NCI-H524 (cell line): Measurements from ENCODE around the gene DPEP1.
"Not testable (repeated sequence)": the region's sequence is repeated elsewhere in the genome, so short reads cannot be mapped to it uniquely, and the experiment has no call there.

Experiments
- DNase-seq, 2 experiments: peaks; one replicate each; lab custom pipeline; 2025; lab: John Stamatoyannopoulos, UW

The DPEP1 gene

DNA sequence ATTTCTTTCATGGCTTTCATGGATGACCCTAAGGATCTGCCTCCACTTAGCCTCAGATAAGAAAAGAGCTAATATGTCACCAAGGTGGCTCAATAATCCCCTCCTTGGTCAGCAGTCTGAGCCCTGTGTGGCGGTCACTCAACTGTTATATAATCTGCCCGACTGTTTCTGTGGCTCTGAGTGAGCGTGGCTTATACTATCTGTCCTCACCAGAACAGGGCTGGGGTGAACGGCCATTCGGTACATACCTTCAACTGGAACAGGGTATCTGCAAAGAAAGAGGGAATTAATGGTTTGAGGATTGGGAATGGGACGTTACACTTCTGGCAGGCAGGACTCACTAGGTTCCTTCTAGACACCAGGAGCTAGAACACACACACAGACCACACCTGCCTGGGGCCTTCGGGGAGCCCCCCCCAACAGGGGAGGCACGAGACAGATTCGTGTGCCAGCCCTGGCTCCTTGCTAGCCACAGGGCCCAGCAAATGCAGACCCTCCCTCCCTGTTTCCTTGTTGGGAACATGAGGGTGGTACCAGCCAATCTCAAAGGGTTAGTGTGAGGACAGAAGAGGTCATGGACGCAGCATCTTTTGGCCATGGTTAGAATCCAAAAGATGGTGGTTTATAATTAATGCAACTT, 40.3 kb downstream of the DPEP1 start:
- DNase-seq: no peak

DNA sequence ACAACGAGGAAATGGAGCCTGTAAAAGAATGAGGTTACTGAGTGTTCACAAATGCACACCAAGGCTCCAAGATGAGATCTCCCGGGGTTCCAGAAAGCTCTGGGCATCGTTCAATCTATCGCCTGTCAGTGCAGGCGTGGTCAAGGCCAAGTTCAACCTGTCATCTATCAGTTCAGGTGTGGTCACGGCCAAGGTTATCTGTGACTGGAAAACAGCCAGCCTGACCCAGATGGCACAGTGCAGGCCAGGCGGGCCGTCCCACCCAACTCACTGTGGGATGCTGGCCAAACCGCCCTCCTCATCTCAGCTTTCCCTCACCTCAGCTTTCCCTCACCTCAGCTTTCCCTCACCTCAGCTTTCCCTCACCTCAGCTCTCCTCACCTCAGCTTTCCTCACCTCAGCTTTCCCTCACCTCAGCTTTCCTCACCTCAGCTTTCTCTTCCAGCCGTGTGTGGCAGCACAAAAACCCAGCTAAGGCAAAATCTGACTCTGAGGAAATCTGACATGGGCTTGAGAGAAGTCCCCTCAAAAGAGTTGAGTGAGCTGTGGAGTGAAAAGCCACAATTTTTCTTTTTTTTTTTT, 41.7 kb downstream of the DPEP1 start:
- DNase-seq: no peak

DNA sequence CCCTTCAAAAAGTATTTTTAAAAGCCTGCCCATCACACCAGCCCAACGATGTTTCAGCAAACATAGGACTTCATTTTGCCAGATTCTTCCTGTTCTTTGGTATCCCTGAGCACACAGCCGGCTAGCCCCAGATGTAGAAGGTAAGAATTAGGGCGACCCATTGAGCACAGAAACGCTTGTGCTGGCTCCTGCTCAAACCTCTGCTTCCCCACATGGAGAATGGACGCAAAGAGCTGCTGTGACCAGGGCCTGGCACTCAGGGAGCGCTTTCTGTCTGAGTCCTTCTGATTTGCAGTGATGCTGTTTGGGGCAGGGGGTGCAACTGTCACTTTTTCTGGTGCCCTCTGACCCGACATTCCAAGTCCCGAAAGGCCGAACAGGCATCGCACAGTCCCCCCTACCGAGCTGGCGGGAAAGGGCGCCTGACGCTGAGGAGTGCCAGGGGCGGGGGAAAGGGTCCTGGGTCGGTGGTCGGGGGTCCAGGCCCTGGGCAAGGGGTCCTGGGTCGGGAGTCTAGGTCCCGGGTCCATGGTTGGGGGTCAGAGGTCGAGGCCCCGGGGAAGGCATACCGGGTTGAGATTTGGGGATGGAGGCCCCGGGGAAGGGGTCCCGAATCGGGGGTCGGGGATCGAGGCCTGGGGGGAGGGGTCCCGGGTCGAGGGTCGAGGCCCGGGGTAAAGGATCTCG, 43.1 kb downstream of the DPEP1 start:
- DNase-seq: no peak

DNA sequence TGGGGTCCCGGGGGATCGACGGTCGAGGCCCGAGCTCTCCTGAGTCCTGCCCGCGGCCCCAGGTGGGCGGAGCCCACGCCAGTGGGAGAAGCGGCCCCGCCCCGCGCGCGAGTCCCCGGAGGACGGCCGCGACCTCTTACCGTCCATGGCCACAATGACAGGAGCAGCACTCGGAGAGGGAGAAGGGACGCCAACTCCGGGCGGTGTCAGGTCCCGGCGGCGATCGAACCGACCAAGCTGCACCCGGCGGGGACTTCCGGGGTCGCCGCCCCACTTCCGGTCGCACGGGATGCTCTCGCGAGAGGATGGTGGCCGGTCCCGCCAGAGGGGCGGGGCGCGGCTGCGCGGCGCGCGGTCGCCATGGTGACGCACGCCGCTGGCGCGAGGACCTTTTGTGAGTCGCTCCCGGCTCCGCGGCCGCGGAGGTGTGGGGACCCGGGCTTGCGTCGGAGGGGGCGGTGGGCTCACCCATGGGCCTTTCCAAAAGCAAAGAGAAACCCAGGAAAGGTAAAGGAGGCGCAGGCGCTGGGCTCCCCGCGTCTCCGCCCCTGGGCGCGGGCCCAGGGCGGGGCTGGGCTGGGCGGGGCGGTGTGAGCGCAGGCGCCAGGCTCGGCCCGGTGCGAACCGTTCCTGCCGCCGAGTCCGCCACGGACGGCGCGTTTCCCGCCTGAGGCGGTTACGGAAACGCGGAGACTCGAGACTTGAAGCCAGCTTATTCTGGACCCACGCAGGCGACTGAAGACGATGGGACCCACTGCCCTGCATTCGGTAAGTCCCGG, 44.2 kb downstream of the DPEP1 start, which contains the start of the genes CHMP1A and SPATA33:
TSS of gene CHMP1A (minus strand) at position 267 of the 779 bp plus-strand sequence. CDS start at position 147, 120 bp downstream.
TSS of gene SPATA33 (plus strand) at position 395 of the 779 bp plus-strand sequence. CDS start at position 471, 76 bp downstream.
- peak; percentile 76 to 91 for DNase-seq

DNA sequence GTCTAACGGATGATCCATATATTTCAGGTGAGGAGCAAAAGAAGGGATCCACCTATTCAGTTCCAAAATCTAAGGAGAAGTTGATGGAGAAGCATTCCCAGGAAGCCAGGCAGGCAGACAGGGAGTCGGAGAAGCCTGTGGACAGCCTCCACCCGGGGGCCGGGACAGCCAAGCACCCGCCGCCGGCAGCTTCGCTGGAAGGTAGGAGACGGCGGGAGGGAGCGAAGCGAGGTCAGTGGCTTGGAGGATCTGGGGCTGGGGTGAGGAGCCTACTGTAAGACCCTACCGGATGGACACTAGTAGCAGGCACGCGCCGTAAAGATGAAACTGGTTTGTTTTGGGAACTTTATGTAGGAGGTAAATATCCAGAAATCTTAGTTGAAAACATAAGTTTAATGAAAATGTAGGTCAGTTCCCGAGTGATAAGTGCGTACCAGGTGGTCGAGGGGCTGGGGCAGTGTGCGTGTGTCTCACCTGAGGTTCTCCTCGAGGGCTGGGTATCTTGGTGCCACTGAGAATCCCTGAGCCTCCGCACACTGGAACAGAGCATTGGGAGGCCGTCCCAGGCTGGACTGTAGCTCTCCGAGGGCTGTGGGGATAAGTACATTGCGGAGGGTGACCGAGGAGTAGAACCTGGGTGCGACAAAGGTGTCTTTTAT, 44.9 kb downstream of the DPEP1 start:
- no peak for DNase-seq

DNA sequence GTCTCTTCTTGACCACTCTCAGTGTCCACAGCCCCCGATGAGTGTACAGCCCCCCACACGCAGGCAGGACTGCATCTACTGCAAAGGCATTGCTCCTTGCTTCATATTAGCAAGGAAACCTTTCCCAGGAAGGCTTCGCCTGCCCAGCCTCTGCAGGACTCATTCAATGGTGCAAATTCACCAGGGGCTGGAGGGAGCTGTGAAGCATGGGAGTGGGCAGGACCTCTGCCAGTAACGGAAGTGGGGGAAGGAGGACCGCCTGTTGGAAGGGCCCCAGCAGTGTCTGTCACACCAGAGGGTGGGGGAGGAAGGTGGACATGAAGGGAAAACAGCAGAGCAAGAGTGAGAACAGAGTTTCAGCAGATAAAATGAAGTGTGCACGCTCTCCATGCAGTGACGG, 46.7 kb downstream of the DPEP1 start:
- no peak for DNase-seq

DNA sequence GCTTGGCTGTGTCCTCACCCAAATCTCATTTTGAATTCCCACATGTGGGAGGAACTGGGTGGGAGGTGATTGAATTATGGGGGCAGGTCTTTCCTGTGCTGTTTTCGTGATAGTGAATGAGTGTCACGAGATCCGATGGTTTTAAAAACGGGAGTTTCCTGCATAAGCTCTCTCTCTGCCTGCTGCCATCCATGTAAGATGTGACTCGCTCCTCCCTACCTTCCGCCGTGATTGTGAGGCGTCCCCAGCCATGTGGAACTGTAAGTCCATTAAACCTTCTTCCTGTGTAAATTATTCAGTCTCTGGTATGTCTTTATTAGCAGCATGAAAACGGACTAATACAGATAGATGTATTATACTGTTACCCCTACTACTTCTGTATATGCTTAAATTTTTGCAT, 47.8 kb downstream of the DPEP1 start:
- DNase-seq: no peak

DNA sequence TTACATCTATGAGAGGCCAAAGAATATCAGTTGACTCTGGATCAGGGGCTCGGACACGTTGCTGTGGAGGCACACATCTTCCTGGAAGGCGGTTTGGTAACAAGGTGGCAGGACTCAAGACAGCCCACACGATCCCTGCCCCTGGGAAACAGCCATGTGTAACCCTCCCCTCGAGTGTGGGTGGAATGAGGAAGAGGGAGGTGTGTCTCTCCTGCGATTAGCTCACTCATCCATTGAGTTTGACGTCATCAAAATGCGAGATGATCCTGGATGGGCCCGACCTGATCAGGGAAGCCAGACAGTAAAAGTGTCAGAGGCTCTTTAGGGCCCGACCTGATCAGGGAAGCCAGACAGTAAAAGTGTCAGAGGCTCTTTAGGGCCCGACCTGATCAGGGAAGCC, 50.8 kb downstream of the DPEP1 start:
- DNase-seq: not testable (repeated sequence)

DNA sequence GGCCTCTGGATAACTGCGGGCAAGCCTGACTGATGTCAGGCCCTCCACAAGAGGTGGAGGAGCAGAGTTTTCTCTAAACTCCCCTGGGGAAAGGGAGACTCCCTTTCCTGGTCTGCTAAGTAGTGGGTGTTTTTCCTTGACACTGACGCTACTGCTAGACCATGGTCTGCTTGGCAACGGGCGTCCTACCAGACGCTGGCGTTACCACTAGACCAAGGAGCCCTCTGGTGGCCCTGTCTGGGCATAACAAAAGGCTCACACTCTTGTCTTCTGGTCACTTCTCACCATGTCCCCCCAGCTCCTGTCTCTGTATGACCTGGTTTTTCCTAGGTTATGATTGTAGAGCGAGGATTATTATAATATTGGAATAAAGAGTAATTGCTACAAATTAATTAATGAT, 53.6 kb downstream of the DPEP1 start:
- DNase-seq: peak in 1 of 2 experiments; percentile 33

DNA sequence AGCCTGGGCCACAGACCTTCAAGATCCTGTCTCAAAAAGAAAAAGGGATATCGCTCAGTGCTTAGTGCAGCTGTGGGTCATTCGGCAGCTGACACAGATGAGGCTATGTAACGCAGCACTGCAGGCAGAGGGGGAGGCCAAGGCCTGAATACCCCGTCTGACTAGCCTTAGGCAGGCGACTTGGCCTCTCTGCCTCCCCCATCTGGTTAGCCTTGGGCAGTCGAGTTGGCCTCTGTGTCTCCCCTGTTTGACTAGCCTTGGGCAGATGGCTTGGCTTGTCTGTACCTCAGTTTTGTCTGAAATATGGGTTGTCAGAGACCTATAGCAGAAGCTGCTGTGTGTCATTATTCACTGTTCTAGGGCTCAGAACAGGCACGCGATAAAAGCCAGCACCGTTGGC, 54.2 kb downstream of the DPEP1 start:
- DNase-seq: no peak

DNA sequence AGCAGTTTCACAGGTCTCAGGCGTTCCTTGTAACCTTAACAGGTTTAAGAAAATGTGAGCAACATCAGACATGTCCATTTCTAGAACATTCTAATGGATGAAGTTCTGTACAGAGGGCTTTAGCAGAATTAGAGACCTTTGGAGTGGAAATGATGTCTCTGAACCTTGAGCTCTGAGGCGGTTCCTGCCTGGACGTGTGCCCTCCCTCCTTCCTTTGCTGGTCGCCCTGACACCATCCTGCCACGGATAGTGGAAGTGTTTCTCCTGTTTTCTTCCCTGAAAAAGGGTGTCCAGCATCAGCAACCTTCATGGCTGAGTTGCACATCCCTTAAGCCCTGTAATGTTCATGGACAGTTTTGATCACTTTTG, 55.3 kb downstream of the DPEP1 start:
- no peak for DNase-seq

DNA sequence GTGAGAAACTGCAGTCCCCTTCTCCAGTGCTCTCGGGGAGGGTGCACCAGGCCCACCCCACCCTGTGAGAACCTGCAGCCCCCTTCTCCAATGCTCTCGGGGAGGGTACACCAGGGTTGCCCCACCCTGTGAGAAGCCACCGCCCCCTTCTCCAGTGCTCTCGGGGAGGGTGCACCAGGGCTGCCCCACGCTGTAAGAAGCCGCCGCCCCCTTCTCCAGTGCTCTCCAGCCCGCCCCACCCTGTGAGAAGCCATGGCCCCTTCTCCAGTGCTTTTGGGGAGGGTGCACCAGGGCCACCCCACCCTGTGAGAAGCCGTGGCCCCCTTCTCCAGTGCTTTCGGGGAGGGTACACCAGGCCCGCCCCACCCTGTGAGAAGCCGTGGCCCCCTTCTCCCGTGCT, 56.3 kb downstream of the DPEP1 start:
- DNase-seq: no peak

DNA sequence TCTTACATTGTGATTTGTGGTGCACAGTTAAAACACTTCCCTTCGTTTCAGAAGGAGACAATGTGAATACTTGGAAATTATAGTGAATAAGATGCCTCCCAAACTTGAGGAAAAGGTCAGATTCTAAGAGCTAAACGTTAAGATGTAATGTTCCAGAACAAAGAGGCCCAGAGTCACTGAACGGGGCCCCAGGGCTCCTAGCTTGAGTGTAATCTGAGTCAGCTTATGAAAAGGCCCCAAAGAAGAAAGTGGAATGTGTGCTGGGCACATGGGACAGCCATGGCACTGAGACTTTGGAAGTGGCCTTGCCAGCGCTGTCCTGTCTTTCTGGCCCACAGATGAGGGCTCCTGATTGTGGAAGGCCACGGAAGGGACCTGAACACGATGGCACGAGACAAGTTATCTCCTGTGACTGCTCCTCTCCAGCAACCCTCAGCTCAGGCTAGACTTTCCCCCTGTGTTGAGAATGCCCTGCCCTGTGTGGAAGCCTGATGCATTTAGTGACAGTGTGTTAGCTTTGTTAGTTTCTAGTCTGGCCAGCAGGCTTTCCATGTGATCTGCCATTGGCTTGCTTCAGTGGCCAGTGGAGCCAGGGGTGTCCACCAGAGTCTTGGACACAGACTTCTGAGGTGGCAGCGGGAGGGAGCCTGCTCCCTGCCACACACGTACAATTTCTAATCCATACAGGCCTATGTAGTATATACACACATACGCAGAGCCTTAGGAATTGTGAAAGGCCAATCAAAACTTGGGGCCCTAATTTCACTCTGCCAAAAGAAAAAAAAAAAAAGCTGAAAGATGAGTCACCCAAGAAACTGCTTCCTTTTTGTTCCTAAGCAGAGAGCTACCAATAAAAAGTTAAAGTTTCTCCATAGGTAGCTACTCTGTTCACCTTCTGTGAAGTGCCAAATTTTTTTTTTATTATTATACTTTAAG, 57.3 kb downstream of the DPEP1 start:
- DNase-seq: no peak

DNA sequence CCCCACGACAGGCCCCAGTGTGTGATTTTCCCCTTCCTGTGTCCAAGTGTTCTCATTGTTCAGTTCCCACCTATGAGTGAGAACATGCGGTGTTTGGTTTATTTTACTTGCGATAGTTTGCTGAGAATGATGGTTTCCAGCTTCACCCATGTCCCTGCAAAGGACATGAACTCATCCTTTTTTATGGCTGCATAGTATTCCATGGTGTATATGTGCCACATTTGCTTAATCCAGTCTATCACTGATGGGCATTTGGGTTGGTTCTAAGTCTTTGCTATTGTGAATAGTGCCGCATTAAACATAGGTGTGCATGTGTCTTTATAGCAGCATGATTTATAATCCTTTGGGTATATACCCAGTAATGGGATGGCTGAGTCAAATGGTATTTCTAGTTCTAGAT, 58.1 kb downstream of the DPEP1 start:
- DNase-seq: not testable (repeated sequence)

DNA sequence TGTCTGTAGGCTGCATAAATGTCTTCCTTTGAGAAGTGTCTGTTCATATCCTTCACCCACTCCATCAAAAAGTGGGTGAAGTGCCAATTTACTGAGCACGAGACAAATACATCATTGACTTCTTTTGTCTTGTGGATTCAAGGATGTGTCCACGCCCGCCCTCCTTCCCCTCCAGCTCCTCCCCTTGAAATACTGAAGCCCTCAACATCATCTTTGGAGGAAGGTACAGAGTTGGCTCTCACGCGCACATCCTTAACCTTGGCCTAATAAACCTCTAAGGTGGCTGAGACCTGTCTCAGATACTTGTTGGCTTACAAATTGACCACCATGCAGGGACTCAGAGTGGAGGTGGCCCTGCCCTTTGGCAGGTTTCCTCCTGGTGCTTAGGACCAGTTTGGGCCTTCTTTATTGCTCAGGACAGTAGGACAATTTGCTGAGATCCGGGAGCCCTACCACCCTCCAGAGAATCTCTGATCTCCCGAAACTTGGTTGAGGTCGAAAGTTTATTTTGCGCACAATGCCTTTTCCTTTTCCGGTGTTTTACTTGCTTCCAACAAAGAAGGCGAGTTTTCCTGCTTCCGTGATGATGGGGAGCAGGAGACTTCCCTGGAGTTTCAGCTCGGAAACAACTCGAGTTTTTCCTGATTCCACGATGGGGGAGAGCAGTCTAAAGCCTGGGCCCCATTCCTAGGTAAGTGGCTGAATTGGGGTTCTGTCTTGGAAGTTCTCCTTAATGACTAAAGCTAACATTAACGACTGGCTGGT, 58.9 kb downstream of the DPEP1 start:
- no peak for DNase-seq

DNA sequence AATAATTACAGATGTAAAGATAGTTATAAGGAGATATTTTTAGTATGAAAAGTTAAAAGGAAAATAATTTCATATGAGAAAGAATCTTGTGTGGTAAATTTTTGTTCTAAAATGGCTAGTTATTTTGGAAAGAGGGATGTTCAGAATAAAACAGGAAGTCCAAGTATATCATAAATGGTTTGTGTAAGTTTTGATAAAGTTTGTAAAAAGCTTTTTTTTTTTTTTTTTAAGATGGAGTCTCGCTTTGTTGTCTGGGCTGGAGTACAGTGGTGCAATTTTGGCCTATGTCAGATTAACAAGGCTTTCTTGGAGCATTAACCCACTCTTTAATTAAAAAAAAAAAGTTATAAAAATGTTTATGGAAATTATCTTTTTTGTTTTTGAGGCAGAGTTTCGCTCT, 64.8 kb downstream of the DPEP1 start:
- no peak for DNase-seq

DNA sequence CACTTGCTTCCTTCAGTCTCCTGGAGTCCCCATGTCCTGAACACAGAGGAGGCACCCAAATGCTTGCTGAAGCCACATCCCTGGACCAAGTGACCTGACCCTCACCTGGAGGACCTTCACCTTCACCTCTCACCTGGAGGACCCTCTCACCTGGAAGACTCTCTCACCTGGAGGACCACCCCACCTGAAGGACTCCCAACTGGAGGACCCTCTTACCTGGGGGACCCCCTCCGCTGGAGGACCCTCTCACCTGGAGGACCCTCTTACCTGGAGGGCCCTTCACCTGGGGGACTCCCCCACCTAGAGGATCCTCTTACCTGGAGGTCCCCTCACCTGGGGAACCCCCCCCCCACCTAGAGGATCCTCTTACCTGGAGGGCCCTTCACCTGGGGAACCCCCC, 72.5 kb downstream of the DPEP1 start:
- DNase-seq: no peak

DNA sequence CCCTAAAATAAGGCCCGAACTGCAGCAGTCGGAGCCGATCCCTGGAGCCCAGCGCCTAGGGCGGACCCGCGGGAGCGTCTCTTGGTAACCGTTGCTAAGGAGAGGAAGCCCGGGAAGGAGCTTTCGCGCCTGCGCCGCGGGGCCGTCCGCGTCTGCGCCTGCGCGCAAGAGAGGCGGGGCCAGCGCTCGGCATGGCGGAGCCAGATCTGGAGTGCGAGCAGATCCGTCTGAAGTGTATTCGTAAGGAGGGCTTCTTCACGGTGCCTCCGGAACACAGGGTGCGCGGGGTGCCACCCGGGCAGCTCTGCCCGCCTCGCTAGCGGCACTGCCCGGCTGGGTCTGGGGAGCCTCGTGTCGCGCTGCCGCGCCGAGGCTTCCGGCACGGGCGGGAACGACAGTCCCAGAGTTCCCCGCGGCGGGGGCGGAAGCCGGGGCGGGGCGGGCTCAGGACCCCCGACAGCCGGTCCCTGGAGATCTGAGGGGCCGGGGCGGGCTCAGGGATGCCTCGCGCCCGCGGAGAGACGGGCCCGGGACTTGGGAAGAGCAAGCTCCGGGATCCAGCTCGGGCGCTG, 73.2 kb downstream of the DPEP1 start, which contains the start of gene CDK10:
TSS of gene CDK10 (plus strand) at position 170 of the 572 bp plus-strand sequence. CDS start at position 192, 22 bp downstream.
- DNase-seq: peak; percentile 89 to 95

DNA sequence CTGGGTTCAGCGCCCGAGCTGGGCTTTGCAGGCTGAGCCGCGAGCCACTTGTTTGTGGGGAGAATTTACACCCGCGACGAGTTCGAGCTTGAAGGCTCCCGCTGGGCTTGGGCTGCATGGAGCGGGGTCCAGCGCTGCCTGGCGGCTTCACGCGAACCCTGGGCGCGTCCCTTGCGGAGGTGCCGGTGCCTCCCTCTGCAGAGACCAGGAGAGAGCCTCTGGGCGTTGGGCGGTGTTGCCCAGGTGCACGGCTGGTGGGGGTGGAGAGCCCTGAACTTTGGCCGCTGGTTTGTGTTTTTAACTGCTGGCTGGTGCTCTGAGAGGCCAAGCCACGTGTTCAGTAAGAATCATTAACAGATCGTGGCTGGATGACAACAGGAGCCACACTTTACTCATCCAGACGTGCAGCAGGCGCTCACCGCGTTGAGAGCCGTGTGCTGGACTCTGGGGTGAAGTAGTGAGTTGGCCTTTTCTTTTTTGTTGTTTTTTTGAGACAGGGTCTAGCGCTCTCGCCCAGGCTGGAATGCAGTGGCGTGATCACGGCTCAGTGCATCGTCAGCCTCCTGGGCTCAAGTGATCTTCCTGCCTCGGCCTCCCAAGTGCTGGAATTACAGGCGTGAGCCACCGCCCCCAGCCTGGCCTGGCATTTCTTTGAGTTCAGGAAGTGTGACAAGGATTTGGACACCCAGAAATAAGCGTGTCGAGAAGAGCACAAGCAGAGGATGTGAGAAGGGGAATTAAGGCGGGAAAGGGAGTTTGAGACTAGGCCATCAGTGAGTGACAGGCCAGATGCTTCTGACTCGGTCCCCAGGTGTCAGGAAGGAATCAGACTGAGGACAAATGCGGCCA, 73.9 kb downstream of the DPEP1 start:
- peak in 1 of 2 experiments; percentile 60 for DNase-seq
